Midbrain (tissue), 1 donor: Measurements from ENCODE around the gene SEC14L1.

Experiments used
- DNase-seq: peaks from one replicate; lab custom pipeline; 2025; lab: John Stamatoyannopoulos, UW

Gene SEC14L1

DNA sequence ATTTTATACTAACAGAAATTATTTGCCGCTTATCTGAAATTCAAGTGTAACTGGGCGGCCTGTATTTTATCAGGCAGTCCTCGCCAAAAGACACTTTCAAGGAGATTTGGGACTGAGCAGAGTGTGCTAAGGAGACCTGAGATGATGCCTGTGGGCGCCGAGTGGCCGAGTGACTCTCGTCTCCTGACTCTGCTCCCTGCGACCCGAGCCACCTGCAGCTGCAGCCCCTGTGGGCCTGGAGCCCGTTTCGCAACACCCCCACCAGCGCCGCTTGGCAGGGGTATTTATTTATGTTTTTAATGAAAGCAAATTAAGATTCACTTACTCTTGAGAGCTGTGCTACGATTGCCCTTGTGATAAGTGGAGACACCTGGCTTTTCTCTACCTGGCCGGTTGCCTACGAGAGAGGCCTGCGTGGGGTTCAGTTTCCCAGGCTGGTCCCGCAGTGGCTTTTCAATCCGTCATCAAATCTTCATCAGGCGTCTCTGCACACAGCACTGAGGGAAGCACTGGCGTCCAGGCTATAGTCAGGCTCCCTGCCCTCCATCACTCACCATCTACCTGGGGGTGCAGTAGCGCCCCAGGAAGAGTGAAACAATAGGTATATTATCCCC lies 124.0 kb downstream of the SEC14L1 start:
- no peak for DNase-seq

GRCh38 chr17:77266213-77266612 lies 125.4 kb downstream of the SEC14L1 start:
- DNase-seq = no peak
